Heart right ventricle (tissue), 16 donors: Measurements from ENCODE around the gene ABCB10. TPM values are rescaled to one million over a fixed set of nuclear protein-coding genes. Genes with fewer than 3 reads are reported as not detected.

Experiments
- ATAC-seq, 8 donors: fragments of 200-7000 bp; cut with Tn5 transposase; one replicate each; pipeline ENCODE4 v1.9.1; 2020; ENCODE audit warnings: mild to moderate bottlenecking in 8 of 8, moderate library complexity in 8 of 8, moderate number of reproducible peaks in 1 of 8
- DNase-seq, 2 donors: peaks; one replicate each; pipeline ENCODE4 v3.0.0-alpha.2; 2020
- H3K27ac ChIP-seq, 10 donors: fragments of 200-600 bp; sonication (generic) in 2 of 10; one replicate each; pipeline versions ENCODE4 v1.5.0 to v1.8.0; 2020 to 2022; ENCODE audit warnings: mild to moderate bottlenecking in 3 of 10
- H3K27me3 ChIP-seq, 7 donors: fragments of 200-600 bp; one replicate each; pipeline ENCODE4 v1.8.0; 2021 to 2022; ENCODE audit warnings: mild to moderate bottlenecking in 2 of 7
- H3K36me3 ChIP-seq, 9 donors: fragments of 200-600 bp; sonication (generic) in 1 of 9; one replicate each; pipeline versions ENCODE4 v1.5.0 to v1.8.0; 2020 to 2022; ENCODE audit warnings: mild to moderate bottlenecking in 2 of 9
- H3K4me1 ChIP-seq, 9 donors: fragments of 200-600 bp; sonication (generic) in 1 of 9; one replicate each; pipeline versions ENCODE4 v1.5.0 to v1.8.0; 2020 to 2022; ENCODE audit warnings: mild to moderate bottlenecking in 4 of 9
- H3K4me3 ChIP-seq, 10 donors: fragments of 200-600 bp; sonication (generic) in 2 of 10; one replicate each; pipeline versions ENCODE4 v1.5.0 to v1.8.0; 2020 to 2022; ENCODE audit warnings: mild to moderate bottlenecking in 7 of 10, moderate library complexity in 2 of 10
- H3K9me3 ChIP-seq, 11 donors: fragments of 200-600 bp in 10 of 11; sonication (generic) in 2 of 11; one replicate each; pipeline versions ENCODE4 v1.5.0 to v1.8.0; 2013 to 2022; ENCODE audit warnings: mild to moderate bottlenecking in 2 of 11, control low read depth in 1 of 11, moderate library complexity in 1 of 11
- WGBS, 2 donors: extraction: QIAGEN DNeasy Blood & Tissue Kit; methylation state at CpG; one replicate each; pipeline ENCODE4 v1.1.7; 2013; ENCODE audit warnings: inconsistent platforms in 1 of 2; 5-methylcytosine and 5-hydroxymethylcytosine counted together
- intact Hi-C, 10 donors: fragments of 100-400 bp; cut with DNase I; formaldehyde crosslinking; loops; one replicate each; pipeline versions ENCODE4 v1.11.1 to v1.14.2; 2022
- polyA plus RNA-seq, 2 donors: library from polyadenylated mRNA; stranded (reverse); fragments of 200-250 nt; gene quantifications; one replicate each; pipeline ENCODE4 v1.2.3, GENCODE V29; 2013
- total RNA-seq, 10 donors: library from RNA; stranded (reverse); fragmentation: NEBNext Ultra II Directional in 3 of 10; extraction: Animal tissue kit (Norgen Biotek cat#: 25700) in 3 of 10; gene quantifications; one replicate each; pipeline versions ENCODE4 v1.2.1 to v1.2.4, GENCODE V29; 2021 to 2023
- TF ChIP-seq, protein P1 (sequence below), 9 donors: fragments of 200-600 bp; sonication (generic) in 2 of 9; IDR thresholded peaks; one replicate each; pipeline versions ENCODE4 v1.5.0 to v1.8.0; 2021 to 2022; ENCODE audit warnings: antibody characterized with exemption in 9 of 9, mild to moderate bottlenecking in 5 of 9, moderate library complexity in 1 of 9
- donor health status: Arrhythmogenic right ventricular cardiomyopathy.
- donor health status: ischemic (EF 13 %, LVEDD 7.1; RV severe dilation, severe dysfunction).
- donor health status: healthy with polysubstance abuse.
- donor health status: DM: no; HTN: yes; CAD: no.
- donor health status: DM: no; HTN: no; CAD: no.
- donor health status: ischemic (EF 25% LVEDD 6.9; RV normal size, moderate dysfunction).
- donor health status: ischemic (EF 25% LVEDD 5.7; RV mildly dilated, moderate dysfunction).
- donor health status: healthy.
- donor health status: DM: yes; HTN: yes; CAD: no.
- donor health status: Ischemic cardiomyopathy.
- donor health status: ischemic (EF 35%, LVEDD 5.7; RV mildly dilated, moderate dysfunction).
- donor health status: nonischemic (EF 11% LVEDD 7.7; RV severe dilation, severe dysfunction).
- donor health status: DM: yes; HTN: yes; CAD: no.
- donor health status: PGD.
- donor health status: ischemic (EF 29% LVEDD 5.4; RV normal size, mild dysfunction).
- donor health status: nonischemic (EF 23%, LVEDD 6.1; RV moderate dilation, normal function).

The ABCB10 gene
- total and polyA plus RNA-seq, 12 donors, result 4.2 to 13.5 (median 11.3) TPM

DNA sequence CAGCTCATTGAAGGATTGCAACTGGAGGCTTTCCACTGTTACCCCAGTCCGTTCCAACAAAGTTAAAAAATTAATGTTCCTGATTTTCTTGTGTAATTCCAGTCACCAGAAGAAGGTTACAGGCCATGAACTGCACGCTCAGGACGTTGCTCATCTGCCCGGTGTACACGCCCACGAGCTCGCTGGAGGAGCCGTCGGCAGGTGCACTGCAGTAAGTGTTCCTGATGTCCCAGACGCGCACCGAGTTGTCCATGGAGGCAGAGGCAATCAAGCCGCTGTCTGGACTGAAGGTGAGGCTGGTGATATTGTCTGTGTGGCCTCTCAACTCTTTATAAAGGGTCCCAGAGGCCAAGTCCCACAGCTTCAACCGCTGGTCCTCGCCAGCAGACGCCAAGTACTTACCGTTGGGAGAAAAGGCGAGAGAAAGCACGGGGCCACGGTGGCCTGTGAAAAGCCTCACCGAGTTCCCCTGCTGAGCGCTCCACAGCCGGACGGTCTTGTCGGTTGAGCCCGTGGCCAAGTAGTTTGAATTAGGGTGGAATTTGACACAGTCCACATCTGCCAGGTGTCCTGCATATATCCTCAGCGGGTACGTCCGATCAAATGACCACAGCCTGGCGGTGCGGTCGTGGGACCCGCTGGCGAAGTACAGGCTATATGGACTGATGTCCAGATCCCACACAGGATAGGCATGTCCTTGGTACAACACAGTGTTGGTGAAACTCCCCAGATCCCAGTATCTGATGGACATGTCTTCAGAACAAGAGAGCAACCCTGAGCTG lies 35.9 kb upstream of the ABCB10 start:
- ATAC-seq, result no peak
- TF ChIP-seq, protein P1, sequence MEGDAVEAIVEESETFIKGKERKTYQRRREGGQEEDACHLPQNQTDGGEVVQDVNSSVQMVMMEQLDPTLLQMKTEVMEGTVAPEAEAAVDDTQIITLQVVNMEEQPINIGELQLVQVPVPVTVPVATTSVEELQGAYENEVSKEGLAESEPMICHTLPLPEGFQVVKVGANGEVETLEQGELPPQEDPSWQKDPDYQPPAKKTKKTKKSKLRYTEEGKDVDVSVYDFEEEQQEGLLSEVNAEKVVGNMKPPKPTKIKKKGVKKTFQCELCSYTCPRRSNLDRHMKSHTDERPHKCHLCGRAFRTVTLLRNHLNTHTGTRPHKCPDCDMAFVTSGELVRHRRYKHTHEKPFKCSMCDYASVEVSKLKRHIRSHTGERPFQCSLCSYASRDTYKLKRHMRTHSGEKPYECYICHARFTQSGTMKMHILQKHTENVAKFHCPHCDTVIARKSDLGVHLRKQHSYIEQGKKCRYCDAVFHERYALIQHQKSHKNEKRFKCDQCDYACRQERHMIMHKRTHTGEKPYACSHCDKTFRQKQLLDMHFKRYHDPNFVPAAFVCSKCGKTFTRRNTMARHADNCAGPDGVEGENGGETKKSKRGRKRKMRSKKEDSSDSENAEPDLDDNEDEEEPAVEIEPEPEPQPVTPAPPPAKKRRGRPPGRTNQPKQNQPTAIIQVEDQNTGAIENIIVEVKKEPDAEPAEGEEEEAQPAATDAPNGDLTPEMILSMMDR (IDR thresholded peaks at IDR 0.05), result no peak
- no peak for DNase-seq
- H3K4me1 ChIP-seq, result peaks cover 2 to 37% (median 34%) of the 10 kb centered on the region in 9 donors
- peaks cover 0 to 44% (median 25%) of the 10 kb centered on the region in 9 donors for H3K36me3 ChIP-seq
- no peaks in the 10 kb centered on the region for H3K9me3 ChIP-seq
- H3K4me3 ChIP-seq, result no peak overlapping the region
- intact Hi-C loops, result loop anchor here in 1 of 10 donors (5.0 kb wide), 1 partner anchor 37 kb away; the partner anchor contains the start of gene ABCB10
- H3K27me3 ChIP-seq, result no peaks in the 10 kb centered on the region
- no peak overlapping the region for H3K27ac ChIP-seq
- WGBS, 2 donors, result 95 to 96% methylated on average over 34 of the region's 34 CpGs

DNA sequence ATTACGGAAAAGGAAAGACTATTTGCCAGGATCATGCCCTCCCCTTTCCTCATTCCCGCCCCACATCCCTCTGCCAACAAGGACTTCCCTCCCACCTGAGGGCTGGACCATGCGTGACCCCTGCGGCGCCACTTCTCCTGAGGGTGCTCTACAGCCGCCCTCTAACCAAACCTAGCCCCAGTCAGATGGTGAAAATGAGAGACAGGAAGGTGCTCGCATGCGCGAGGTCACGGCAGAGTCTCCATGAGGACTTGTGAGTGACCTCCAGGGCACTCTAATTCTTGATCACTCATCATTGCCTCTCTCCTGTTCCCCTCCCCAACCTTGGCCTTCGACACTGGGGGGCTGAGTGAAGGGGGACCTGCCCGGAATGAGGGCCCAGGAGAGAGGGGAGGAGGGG lies 35.3 kb upstream of the ABCB10 start:
- TF ChIP-seq, protein P1 (IDR thresholded peaks at IDR 0.05), result no peak
- no peak for DNase-seq
- Histone ChIP-seq H3K9me3 (no peaks in the 10 kb centered on the region), H3K36me3 (peaks cover 0 to 48% (median 25%) of the 10 kb centered on the region in 9 donors), H3K27me3 (no peaks in the 10 kb centered on the region), H3K4me1 (peaks cover 2 to 30% (median 28%) of the 10 kb centered on the region in 9 donors), H3K27ac (no peak overlapping the region), H3K4me3 (no peak overlapping the region)
- WGBS, 2 donors, result 92 to 94% methylated on average over 12 of the region's 12 CpGs
- ATAC-seq, result no peak
- intact Hi-C loops, result no loop called here

DNA sequence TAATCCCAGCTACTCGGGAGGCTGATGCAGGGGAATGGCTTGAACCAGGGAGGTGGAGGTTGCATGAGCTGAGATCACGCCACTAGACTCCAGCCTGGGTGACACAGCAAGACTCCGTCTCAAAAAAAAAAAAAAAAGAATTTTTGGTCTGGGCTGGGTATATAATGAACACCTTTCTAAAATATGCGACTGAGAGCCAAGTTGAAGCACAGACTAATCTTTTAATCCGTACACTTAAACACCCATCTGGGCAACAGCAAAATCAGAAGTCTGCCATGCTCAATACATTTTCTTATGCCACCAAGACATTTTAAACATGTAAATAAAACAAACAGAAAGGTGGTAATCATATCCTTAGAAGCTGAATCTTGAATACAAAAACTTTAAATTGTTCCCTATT lies 31.6 kb upstream of the ABCB10 start:
- no peak for DNase-seq
- intact Hi-C loops, result no loop called here
- no peak for ATAC-seq
- Histone ChIP-seq H3K4me3 (no peak overlapping the region), H3K9me3 (no peaks in the 10 kb centered on the region), H3K27me3 (no peaks in the 10 kb centered on the region), H3K27ac (no peak overlapping the region), H3K36me3 (peaks cover 0 to 53% (median 25%) of the 10 kb centered on the region in 9 donors), H3K4me1 (no peaks in the 10 kb centered on the region)
- 93 to 98% methylated on average over 5 of the region's 5 CpGs for WGBS, 2 donors
- TF ChIP-seq, protein P1 (IDR thresholded peaks at IDR 0.05), result no peak

DNA sequence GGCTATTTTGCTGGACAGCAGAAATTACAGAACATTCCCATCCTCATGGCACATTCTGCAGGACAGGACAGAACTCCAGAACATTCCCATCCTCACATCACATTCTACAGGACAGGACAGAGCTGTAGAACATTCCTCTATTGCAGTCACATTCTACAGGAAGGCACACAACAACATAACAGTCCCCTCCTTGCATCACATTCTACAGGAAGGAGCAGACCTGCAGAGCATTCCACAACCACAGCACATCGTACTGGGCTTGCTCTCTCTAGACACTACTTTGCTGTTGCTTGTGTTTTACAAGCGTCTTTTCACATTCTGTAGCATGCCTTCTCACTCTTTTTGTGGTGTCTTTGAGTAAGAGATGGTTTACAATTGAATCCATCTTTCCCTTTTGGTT lies 26.8 kb upstream of the ABCB10 start:
- intact Hi-C loops, result no loop called here
- Histone ChIP-seq H3K9me3 (no peaks in the 10 kb centered on the region), H3K27ac (no peak overlapping the region), H3K36me3 (peaks cover 0 to 12% (median 0%) of the 10 kb centered on the region in 9 donors), H3K27me3 (no peaks in the 10 kb centered on the region), H3K4me3 (no peak overlapping the region), H3K4me1 (peaks cover 5 to 17% (median 12%) of the 10 kb centered on the region in 9 donors)
- 72 to 83% methylated on average over 2 of the region's 2 CpGs for WGBS, 2 donors
- ATAC-seq (no peak), DNase-seq (no peak)
- TF ChIP-seq, protein P1 (IDR thresholded peaks at IDR 0.05), result no peak
